Measurements from ENCODE around the gene ANGPTL2. TPM values are rescaled to one million over a fixed set of nuclear protein-coding genes. Genes with fewer than 3 reads are reported as not detected.

ANGPTL2 gene
- total RNA-seq, 1 donor from 2014 or later = 19.2 TPM

DNA sequence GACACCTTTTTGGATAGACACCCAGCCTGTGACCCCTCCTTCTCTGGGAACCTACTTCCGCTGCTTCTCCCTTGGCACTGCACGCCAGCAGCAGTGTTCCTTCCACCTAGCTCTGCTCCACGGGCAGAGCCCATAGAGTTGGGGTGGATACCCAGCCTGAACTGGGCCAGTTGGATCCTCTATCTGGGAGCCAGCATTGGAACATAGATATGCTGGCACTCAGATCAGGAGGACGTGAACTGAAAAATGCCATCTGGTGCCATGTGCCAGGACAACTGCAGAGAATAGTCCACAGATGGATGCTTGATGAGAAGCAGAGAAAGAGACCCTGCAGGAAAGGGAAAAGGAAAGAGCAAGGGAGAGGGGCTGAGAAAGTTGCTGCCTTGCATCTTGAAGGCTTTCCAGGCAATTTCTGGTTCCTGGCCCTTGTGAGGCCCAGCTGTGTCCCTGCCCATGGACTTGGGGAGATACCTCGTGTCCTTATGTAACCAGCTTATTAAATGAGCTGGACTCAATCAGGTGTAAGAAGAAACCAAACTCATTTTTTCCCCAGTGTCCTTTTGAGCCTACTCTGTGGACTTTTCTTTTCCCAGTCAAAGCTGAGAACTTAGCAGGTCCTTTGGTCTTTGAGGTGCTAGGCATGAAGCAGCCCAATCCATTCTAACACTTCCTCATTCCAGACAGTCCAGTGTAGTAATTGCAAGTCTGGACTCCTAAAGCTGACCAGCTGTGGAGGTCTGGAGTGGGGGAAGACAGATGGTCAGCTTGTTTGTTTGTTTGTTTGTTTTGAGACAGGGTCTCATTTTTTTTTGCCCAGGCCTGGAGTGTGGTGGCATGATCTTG is 39.1 kb downstream of the ANGPTL2 start:
- Mint-ChIP-seq H3K27me3 (ENCODE audit: low read depth) (peaks cover 4% of the 10 kb centered on the region), H3K4me1 (peaks cover 3% of the 10 kb centered on the region), H3K9me3 (no peaks in the 10 kb centered on the region), H3K27ac (ENCODE audit: unreplicated experiment) (no peak overlapping the region), H3K4me3 (no peak overlapping the region), H3K36me3 (ENCODE audit: low read depth) (peaks cover 4% of the 10 kb centered on the region)
- no peak for DNase-seq (ENCODE audit: low read depth, low spot score)
- TF ChIP-seq, protein P1, sequence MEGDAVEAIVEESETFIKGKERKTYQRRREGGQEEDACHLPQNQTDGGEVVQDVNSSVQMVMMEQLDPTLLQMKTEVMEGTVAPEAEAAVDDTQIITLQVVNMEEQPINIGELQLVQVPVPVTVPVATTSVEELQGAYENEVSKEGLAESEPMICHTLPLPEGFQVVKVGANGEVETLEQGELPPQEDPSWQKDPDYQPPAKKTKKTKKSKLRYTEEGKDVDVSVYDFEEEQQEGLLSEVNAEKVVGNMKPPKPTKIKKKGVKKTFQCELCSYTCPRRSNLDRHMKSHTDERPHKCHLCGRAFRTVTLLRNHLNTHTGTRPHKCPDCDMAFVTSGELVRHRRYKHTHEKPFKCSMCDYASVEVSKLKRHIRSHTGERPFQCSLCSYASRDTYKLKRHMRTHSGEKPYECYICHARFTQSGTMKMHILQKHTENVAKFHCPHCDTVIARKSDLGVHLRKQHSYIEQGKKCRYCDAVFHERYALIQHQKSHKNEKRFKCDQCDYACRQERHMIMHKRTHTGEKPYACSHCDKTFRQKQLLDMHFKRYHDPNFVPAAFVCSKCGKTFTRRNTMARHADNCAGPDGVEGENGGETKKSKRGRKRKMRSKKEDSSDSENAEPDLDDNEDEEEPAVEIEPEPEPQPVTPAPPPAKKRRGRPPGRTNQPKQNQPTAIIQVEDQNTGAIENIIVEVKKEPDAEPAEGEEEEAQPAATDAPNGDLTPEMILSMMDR (conservative IDR thresholded peaks at IDR 0.05) = no peak

DNA sequence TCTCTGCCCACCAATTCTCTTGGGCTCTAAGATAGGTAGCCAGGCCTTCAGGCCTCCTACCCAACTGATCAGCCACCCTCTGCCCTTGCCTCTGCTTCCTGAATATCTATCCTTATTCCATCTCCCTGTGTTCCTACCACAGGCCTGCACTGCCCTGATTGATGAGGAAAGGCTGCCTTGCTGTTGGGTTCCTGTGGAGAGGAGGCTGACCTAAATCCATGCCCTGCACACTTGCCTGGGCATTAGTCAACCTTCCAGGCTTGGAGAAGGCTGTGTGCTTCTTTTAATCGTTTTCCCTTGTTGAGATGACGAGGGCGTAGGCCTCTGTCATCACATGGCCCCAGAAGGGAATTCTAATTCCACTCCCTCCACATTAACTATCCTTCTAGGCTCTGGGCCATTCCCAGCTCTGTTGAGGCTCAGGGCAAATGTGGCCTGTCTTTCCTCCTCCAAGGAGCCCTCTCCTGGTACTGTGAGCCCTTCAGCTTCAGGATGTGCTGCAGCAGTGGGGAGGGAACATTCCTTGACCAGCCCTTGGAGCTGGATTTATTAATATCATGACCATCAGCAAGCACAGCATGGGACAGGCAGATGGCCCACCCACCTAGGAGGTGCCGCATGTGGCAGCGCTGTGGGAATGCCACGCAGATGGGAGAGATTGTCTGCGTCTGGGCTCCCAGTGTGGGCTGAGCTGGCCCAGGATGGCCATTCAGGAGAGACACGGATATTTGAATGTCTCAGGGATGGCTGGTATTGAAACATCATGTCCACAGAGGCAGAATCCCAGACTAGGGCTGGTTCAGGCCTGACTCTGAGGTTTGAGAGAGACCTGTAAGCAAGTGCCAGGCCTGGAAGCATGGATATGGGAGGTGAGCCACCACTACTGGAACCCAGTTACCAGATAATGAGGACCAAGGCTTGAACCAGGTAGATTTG is 40.9 kb downstream of the ANGPTL2 start:
- H3K36me3 Mint-ChIP-seq (ENCODE audit: low read depth) = peaks cover 10% of the 10 kb centered on the region
- TF ChIP-seq, protein P1 (conservative IDR thresholded peaks at IDR 0.05) = no peak
- H3K27me3 Mint-ChIP-seq (ENCODE audit: low read depth) = peaks cover 19% of the 10 kb centered on the region
- H3K4me3 Mint-ChIP-seq = no peak overlapping the region
- DNase-seq (ENCODE audit: low read depth, low spot score) = no peak
- H3K9me3 Mint-ChIP-seq = peaks cover 5% of the 10 kb centered on the region
- no peak overlapping the region for H3K27ac Mint-ChIP-seq (ENCODE audit: unreplicated experiment)
- peaks cover 20% of the 10 kb centered on the region for H3K4me1 Mint-ChIP-seq

DNA sequence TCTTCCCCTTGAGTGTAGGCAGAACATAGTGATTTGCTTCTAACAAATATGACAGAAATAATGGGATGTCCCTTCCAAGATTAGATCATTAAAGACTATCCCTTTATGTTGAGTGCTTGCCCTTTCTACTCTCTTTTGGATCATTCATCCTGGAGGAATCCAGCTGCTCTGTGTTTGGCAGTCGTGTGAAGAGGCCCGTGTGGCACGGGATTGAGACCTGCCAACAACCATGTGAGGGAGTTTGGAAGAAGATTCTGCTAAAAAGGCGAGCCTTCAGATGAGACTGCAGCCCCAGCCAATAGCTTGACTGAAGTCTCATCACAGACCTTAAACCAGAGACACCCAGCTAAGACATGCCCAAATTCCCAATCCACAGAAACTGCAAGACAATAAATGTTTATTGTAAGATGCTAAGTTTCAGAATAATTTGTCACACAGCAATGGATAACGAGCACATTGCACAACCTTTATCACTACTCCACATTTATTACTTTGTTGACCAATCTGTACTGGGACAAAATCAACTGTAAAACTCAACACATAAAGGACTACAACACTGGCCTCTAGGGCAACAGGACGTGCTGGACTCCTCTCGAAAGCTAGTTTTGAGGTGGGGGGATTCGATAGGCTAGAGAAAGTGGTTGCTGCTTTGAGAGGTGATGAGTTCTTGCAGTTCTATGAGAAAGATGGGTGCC is 42.8 kb downstream of the ANGPTL2 start:
- TF ChIP-seq, protein P1 (conservative IDR thresholded peaks at IDR 0.05) = no peak
- peaks cover 38% of the 10 kb centered on the region for H3K4me1 Mint-ChIP-seq
- no peak overlapping the region for H3K27ac Mint-ChIP-seq (ENCODE audit: unreplicated experiment)
- no peak for DNase-seq (ENCODE audit: low read depth, low spot score)
- peaks cover 19% of the 10 kb centered on the region for H3K27me3 Mint-ChIP-seq (ENCODE audit: low read depth)
- no peak overlapping the region for H3K4me3 Mint-ChIP-seq
- H3K9me3 Mint-ChIP-seq = peaks cover 5% of the 10 kb centered on the region
- peaks cover 10% of the 10 kb centered on the region for H3K36me3 Mint-ChIP-seq (ENCODE audit: low read depth)

DNA sequence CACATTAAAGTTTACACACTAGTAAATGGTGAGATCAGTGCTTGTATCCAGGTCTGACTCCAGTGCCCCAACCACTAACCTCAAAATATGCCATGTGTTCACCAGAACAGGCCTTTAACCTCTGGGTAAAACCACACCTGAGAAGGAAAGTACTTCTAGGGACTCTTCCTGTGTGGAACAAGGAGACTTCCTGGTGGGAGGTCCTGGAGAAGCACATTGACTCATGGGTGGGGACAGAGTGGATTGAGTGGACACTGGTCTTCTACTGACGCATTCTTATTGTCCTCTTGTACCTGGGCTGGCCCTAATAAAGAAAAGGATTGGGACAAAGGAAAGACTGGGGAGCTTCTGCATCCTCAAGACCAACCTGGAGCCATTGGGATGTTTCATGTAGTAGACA is 43.4 kb downstream of the ANGPTL2 start:
- Mint-ChIP-seq H3K27me3 (ENCODE audit: low read depth) (peaks cover 19% of the 10 kb centered on the region), H3K9me3 (peaks cover 5% of the 10 kb centered on the region), H3K4me1 (peaks cover 44% of the 10 kb centered on the region), H3K36me3 (ENCODE audit: low read depth) (peaks cover 10% of the 10 kb centered on the region), H3K4me3 (no peak overlapping the region), H3K27ac (ENCODE audit: unreplicated experiment) (no peak overlapping the region)
- TF ChIP-seq, protein P1 (conservative IDR thresholded peaks at IDR 0.05) = no peak
- DNase-seq (ENCODE audit: low read depth, low spot score) = no peak

DNA sequence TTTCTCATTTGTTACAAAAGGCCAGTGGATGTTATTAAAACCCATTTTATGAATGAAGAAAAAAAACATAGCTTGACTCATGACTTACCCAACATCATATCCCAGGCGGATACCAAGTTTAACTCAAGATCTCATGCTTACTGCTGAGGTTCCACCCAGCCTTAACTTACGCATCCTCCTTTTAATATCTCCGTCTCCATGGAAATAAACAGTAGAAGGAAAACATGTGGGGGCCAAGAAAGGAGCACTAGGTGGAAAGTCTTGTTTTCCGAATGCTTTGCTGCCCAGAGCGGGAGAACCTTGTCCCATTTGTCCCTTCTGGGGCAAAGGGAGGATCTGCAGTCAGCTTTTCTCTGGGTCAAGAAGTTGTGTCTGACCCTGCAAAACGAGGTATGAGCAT is 44.1 kb downstream of the ANGPTL2 start:
- Mint-ChIP-seq H3K4me3 (no peak overlapping the region), H3K27ac (ENCODE audit: unreplicated experiment) (no peak overlapping the region), H3K9me3 (peaks cover 5% of the 10 kb centered on the region), H3K4me1 (peaks cover 45% of the 10 kb centered on the region), H3K27me3 (ENCODE audit: low read depth) (peaks cover 19% of the 10 kb centered on the region), H3K36me3 (ENCODE audit: low read depth) (peaks cover 10% of the 10 kb centered on the region)
- TF ChIP-seq, protein P1 (conservative IDR thresholded peaks at IDR 0.05) = no peak
- no peak for DNase-seq (ENCODE audit: low read depth, low spot score)
